Ectodermal cell (in vitro differentiated cells): Measurements from ENCODE around the gene HPS1.

Source experiments
- H3K27ac ChIP-seq: 2 replicates; pipeline ENCODE4 v1.7.0; 2013; ENCODE audit warnings: mild to moderate bottlenecking, low read depth, low read length; ENCODE audit not compliant: insufficient read depth, poor library complexity, severe bottlenecking
- H3K27me3 ChIP-seq: 2 replicates; pipeline ENCODE4 v1.7.0; 2013; ENCODE audit warnings: mild to moderate bottlenecking, low read length; ENCODE audit not compliant: insufficient read depth, control insufficient read depth, poor library complexity, severe bottlenecking
- H3K36me3 ChIP-seq: one replicate; pipeline ENCODE4 v1.7.0; 2013; ENCODE audit warnings: low read length; ENCODE audit not compliant: control insufficient read depth, insufficient read depth
- H3K4me1 ChIP-seq: one replicate; pipeline ENCODE4 v1.7.0; 2013; ENCODE audit warnings: low read length; ENCODE audit not compliant: control insufficient read depth, insufficient read depth
- H3K4me3 ChIP-seq: 2 replicates; pipeline ENCODE4 v1.7.0; 2013; ENCODE audit warnings: low read depth, low read length, control low read depth; ENCODE audit not compliant: insufficient read depth
- H3K9me3 ChIP-seq: 2 replicates; pipeline ENCODE4 v1.7.0; 2013; ENCODE audit warnings: mild to moderate bottlenecking, low read length, moderate library complexity; ENCODE audit not compliant: control insufficient read depth
- WGBS, 2 experiments: methylation state at CpG; one replicate each; pipeline ENCODE4 v1.1.7; 2013; ENCODE audit warnings: missing lambda C conversion rate in 2 of 2; 5-methylcytosine and 5-hydroxymethylcytosine counted together

Gene HPS1

DNA sequence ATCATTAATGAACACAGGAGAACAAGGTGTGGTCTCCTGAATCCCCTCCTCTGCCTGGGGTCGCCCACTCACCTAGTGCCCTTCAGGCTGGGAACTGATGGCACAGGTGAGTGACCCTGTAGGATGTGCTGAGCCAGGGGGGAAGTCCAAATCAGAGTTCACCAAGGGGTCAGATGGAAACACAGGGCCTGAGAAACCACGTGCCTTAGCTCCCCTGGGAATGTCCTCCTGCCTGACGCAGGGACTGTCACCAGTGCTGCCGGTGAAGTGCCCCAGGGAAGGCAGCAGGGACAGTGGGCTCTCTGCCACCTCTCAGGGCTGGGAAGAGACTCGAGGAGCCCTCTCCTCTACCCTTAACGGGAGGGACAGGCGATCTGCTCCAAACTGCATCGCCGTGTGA, 25.9 kb downstream of the HPS1 start:
- Histone ChIP-seq H3K36me3 (peaks cover 3% of the 10 kb centered on the region), H3K27ac (no peak overlapping the region), H3K4me1 (no peaks in the 10 kb centered on the region), H3K4me3 (no peak overlapping the region), H3K9me3 (no peaks in the 10 kb centered on the region), H3K27me3 (no peaks in the 10 kb centered on the region)
- 93 to 94% methylated on average over 9 of the region's 9 CpGs for WGBS, 2 experiments

DNA sequence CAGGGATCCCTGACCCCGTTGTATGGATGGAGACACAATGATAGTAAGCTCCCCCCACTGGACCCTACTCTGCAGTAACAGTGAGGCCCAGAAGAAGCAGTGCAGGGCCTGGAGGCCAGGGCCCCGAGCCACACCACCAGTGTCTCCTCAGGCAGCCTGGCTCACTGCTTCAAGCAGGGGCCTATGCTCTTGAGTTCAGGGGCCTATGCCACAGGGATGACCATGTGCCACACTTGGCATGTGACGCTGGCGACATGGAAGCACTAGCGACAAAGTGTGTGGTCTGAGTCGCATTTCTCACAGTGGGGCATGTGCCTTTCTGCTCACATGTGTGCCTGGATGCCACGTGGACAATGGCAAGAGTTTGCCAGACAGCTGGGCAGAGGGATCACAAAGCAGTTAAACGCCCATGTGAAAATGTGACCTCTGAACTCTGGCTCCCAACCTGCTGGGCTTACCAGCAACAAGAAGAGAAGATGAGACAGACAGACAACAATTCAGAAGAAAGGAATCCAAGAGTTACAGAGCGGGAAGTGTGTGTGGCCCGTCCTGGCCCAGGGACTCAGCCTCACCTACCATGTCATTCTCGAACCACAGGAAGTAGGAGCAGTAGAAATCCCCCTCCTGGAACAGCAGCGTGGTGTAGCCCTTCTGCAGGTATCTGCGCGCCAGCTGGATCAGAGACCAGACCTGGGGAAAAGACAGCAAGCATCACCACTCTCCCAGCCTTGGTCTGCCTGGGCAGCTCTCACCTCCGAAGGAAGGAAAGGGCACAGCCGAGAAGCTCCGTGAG, 27.1 kb downstream of the HPS1 start:
- H3K27ac ChIP-seq: no peak overlapping the region
- H3K4me1 ChIP-seq: peaks cover 5% of the 10 kb centered on the region
- H3K9me3 ChIP-seq: no peaks in the 10 kb centered on the region
- H3K36me3 ChIP-seq: peaks cover 3% of the 10 kb centered on the region
- WGBS, 2 experiments: 92 to 95% methylated on average over 17 of the region's 17 CpGs
- H3K4me3 ChIP-seq: no peak overlapping the region
- no peaks in the 10 kb centered on the region for H3K27me3 ChIP-seq

DNA sequence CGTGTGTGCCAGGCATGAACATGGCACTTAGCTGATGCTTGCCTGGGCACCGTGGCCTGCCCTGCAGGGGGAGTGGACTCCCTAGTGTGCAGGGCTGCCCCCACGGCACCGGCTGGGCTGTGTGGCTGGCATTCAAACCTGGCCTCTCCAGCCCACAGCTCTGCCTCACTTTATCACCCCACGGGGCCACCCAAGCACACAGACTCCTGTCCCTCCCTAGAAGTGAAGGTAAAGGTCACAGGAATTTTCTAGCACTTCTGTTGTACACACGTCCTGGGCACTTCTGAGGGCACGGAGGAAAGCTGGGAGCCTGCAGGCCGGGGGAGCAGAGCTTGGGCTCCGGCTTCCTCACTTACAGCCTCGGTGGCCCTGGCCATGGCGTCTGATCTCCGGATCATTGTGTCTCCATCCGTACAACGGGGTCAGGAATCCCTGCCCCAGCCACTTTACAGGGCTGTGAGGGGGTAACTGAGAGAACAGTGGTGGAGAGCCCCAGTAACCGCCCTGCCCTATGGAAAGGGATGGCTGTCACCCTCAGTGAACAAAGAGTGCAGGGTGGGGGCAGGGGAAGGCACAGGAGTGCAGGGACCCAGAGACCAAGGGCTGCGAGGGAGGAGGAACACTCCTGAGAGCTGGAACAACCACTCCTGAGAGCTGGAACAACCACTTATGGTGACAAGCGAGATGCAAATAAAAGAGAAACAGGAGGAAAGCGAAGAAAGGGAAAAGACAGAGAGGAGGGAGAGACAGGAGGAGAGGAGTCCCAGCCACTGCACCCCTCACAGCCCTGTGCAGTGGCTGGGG, 27.9 kb downstream of the HPS1 start:
- Histone ChIP-seq H3K9me3 (no peaks in the 10 kb centered on the region), H3K27ac (no peak overlapping the region), H3K27me3 (no peaks in the 10 kb centered on the region), H3K4me3 (no peak overlapping the region), H3K36me3 (peaks cover 3% of the 10 kb centered on the region), H3K4me1 (peaks cover 11% of the 10 kb centered on the region)
- WGBS, 2 experiments: 92 to 95% methylated on average over 18 of the region's 18 CpGs

DNA sequence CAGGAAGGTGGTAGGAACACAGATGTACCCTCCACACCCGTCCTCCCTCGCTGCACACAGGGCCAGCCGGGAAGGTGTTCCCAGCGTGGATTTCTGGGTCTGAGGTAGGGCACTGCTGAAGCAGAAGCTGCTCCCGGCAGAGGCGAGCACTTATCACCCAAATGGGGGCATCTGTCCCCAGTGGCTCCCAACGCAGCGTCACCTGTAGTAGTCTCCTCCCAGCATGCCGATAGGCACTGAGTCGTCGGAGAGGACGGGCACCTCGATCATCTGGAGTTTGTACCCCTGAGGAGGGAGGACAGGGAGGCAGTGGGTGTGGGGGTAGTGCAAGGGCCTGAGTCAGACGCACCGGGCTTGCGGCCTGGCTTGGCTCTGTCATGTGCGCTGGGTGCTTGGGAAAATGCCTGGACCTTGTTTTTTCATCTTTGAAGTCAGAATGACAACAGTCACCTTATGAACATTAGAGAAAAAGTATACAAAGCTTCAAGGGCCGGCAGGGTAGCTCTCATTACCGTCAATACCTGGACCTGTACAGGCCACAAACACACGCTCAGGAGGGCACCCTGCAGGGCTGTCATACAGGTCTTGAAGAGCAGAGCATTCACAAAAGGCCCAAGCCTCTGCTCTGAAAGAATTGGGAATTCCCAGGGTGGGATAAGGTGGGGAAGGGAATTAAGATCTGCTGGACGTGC, 28.6 kb downstream of the HPS1 start:
- H3K27me3 ChIP-seq: no peaks in the 10 kb centered on the region
- H3K9me3 ChIP-seq: no peaks in the 10 kb centered on the region
- H3K4me3 ChIP-seq: no peak overlapping the region
- H3K4me1 ChIP-seq: peaks cover 11% of the 10 kb centered on the region
- peaks cover 3% of the 10 kb centered on the region for H3K36me3 ChIP-seq
- 90 to 96% methylated on average over 21 of the region's 21 CpGs for WGBS, 2 experiments
- H3K27ac ChIP-seq: no peak overlapping the region

DNA sequence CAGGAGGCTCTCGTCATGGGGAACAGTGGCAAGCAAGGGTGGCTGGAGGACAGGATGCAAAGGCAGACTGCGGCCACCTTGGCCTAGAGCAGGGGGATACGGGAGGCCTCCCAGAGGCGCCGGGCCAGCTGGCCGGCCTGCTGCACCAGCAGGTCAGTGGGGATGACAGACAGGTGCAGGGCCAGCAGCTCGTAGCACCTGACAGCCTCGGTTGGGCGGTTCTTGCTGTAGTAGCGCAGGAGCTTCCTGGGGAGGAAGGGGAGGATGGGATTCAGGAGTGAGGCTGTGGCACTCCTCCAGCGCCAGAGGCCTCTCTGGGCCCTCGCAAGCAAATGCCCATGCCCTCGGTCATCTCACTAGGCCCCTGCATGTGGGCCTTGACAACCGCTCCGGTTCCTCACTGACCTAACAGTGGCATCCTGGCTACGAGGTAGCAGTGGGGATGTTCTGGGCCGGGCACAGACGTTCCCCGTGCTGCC, 29.2 kb downstream of the HPS1 start:
- Histone ChIP-seq H3K9me3 (no peaks in the 10 kb centered on the region), H3K27ac (no peak overlapping the region), H3K27me3 (no peaks in the 10 kb centered on the region), H3K4me1 (peaks cover 11% of the 10 kb centered on the region), H3K4me3 (no peak overlapping the region), H3K36me3 (peaks cover 3% of the 10 kb centered on the region)
- 95 to 96% methylated on average over 19 of the region's 19 CpGs for WGBS, 2 experiments

DNA sequence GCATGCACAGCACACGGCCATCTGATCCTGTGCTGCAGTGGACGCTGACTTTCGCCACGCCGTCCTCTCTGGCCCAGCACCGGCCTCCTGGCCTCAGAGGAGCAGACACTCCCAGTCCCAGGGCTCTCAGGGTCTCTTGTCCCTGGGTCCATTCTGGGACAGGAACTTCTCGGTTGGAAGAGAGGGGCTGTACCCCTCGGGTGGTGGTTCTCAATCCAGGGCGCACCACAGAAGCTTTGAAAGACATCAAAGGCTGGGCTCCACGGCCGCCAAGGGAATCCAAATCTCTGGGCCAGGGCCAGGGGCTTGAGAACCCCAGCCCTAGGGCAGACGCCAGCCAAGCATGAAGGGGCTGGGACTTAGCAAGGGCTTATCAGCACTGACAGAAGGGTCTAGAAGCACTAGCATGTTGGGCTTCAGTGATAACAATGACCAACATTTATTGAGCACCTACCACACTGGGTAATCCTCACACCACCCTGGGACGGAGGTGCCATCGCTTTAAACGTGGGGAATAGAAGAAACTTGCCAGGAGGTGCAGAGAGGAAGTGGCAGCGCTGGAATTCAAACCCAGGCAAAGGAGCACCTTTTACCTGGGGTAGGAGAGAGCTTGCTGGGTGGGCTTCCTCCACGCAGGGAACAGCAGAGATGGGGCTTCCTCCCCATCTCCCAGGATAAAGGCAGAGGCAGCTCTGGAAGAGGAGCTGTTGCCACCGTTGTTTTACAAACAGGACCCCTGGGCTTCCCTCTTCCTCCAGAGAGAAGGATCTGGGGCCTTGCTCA, 29.9 kb downstream of the HPS1 start:
- H3K4me3 ChIP-seq: no peak overlapping the region
- H3K9me3 ChIP-seq: no peaks in the 10 kb centered on the region
- H3K27ac ChIP-seq: no peak overlapping the region
- no peaks in the 10 kb centered on the region for H3K27me3 ChIP-seq
- H3K4me1 ChIP-seq: peaks cover 11% of the 10 kb centered on the region
- WGBS, 2 experiments: 92% methylated on average over 18 of the region's 18 CpGs
- H3K36me3 ChIP-seq: peaks cover 3% of the 10 kb centered on the region

DNA sequence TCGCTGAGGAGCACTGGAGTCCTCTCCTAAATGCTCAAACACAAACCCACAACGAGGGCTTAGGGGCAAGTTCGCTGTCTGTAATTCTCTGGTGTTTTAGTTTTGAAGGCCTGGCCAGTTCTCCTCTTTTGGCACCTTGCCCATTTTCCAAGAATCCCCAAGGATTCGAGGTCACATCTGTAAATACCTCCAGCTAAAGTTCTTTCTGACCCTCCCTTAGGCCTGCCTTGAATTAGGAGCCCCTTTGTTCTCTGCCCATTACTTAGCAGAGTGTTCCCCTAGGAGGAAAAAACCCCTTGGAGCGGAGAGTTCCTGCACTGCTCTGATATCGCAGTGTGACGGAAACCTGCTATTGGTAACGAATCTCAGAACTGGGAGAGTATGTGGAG, 31.0 kb downstream of the HPS1 start:
- WGBS, 2 experiments: 82 to 86% methylated on average over 8 of the region's 8 CpGs
- Histone ChIP-seq H3K4me1 (peaks cover 11% of the 10 kb centered on the region), H3K9me3 (no peaks in the 10 kb centered on the region), H3K27me3 (no peaks in the 10 kb centered on the region), H3K27ac (peak overlapping the region; percentile 73), H3K36me3 (peaks cover 3% of the 10 kb centered on the region), H3K4me3 (no peak overlapping the region)

DNA sequence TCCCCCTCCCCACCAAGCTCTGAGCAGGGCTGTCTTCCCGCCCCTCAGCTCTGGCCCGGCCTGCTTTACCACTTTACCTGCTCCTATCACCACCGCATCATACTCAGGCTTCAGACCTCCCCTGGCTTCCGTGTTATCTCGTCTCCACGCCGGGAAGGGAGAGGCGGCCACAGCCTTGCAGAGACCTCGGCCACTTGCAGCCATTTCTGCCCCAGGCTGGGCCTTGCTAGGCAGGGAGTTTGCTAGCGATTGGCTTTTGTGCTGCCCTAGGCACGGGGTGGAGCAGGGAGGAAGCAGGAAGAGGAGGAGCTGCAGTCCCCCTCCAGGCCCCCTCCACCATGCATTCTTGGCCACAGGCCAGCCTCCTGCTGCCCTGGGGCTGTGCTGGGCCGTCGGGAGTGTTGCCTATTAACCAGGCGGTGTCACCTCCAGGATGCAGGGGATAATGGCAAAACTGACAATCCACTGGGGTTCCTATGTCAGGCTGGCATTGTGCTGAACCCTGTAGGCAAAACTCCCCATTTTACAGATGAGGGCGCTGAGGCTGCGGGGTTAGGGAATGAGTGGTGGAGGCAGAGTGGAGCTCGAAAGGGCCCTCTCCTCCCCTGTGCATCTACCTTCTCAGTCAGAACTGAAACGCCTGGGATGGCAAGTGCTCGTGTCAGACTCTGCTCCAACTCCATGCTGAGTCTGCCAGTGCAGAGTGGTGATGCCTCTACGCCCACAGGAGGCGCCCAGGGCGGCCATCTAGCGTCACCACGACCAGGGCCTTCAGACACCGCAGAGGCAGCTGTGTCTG, 31.6 kb downstream of the HPS1 start, which contains the start of gene PYROXD2:
Gene PYROXD2, minus strand, starts transcription at position 251 of the 799 bp plus-strand sequence. Its CDS starts 47 bp downstream, at position 204.
- peak within 1 kb of the TSS; percentile 73 for H3K27ac ChIP-seq
- WGBS, 2 experiments: 37 to 38% methylated on average over 25 of the region's 25 CpGs
- peaks cover 11% of the 10 kb centered on the region for H3K4me1 ChIP-seq
- no peaks in the 10 kb centered on the region for H3K9me3 ChIP-seq
- peaks cover 2% of the 10 kb centered on the region for H3K36me3 ChIP-seq
- no peaks in the 10 kb centered on the region for H3K27me3 ChIP-seq
- peak within 1 kb of the TSS; percentile 59 for H3K4me3 ChIP-seq

DNA sequence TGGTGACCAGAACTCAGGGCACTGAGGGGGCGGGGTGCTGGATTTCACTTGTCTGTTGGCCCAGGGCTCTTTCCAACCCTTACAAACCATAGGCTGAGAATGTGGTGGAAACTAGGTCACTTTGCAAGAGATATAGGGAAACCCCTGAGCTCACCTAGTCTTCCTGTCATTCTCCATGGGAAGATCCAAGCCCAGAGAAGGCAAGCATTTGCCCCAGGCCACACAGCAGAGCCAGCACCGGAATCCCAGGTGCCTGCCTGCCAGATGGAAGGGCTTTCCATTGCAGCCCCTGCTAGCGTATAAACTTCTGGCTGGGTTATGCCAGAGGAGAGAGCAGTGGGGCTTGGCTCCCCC, 32.2 kb downstream of the HPS1 start:
- Histone ChIP-seq H3K4me1 (peaks cover 11% of the 10 kb centered on the region), H3K36me3 (no peaks in the 10 kb centered on the region), H3K4me3 (peak overlapping the region; percentile 59), H3K27ac (peak overlapping the region; percentile 73), H3K27me3 (no peaks in the 10 kb centered on the region), H3K9me3 (no peaks in the 10 kb centered on the region)
- WGBS, 2 experiments: 54 to 56% methylated on average over 3 of the region's 3 CpGs
